Calu3 (cell line): ENCODE measurements around the gene PPP3CA. TPM values are rescaled to one million over a fixed set of nuclear protein-coding genes. Genes with fewer than 3 reads are reported as not detected.

ENCODE experiments used
- BruUV-seq: library from RNA; stranded (reverse); fragments of 400-500 nt; replicated peaks from 2 replicates; lab custom pipeline; 2021; lab: Mats Ljungman, UMichigan
- CTCF ChIA-PET: fragments of 300-600 bp; sonication (Branson Sonifier 250); formaldehyde crosslinking; loops from one replicate; lab custom pipeline; 2022; ENCODE audit warnings: antibody characterized with exemption; lab: Charles Lee
- DNase-seq: peaks from one replicate; pipeline ENCODE4 v3.0.0; 2022
- H3K27ac Mint-ChIP-seq: one replicate; pipeline ENCODE4 v1.8.0; 2022; ENCODE audit warnings: mixed read lengths; ENCODE audit not compliant: unreplicated experiment
- H3K27me3 Mint-ChIP-seq: one replicate; pipeline ENCODE4 v1.8.0; 2022; ENCODE audit warnings: mixed read lengths; ENCODE audit not compliant: unreplicated experiment
- H3K36me3 Mint-ChIP-seq: one replicate; pipeline ENCODE4 v1.8.0; 2022; ENCODE audit warnings: mild to moderate bottlenecking, moderate library complexity, mixed read lengths; ENCODE audit not compliant: insufficient read depth, unreplicated experiment
- H3K4me1 Mint-ChIP-seq: one replicate; pipeline ENCODE4 v1.8.0; 2022; ENCODE audit warnings: mild to moderate bottlenecking, low read depth, mixed read lengths; ENCODE audit not compliant: unreplicated experiment
- H3K4me3 Mint-ChIP-seq: one replicate; pipeline ENCODE4 v1.8.0; 2022; ENCODE audit warnings: mild to moderate bottlenecking, low read depth, moderate library complexity, mixed read lengths; ENCODE audit not compliant: unreplicated experiment
- H3K9me3 Mint-ChIP-seq: one replicate; pipeline ENCODE4 v1.8.0; 2022; ENCODE audit warnings: low read depth, mixed read lengths; ENCODE audit not compliant: unreplicated experiment
- intact Hi-C: fragments of 100-400 bp; cut with micrococcal nuclease; formaldehyde crosslinking; loops from one replicate; pipeline ENCODE4 v1.10.0; 2022; ENCODE audit not compliant: unreplicated experiment
- total RNA-seq: library from RNA; stranded (reverse); gene quantifications from 2 replicates; pipeline ENCODE4 v1.2.3, GENCODE V29; 2022
- TF ChIP-seq, protein P1 (sequence below): fragments of 200-600 bp; IDR thresholded peaks from one replicate; pipeline ENCODE4 v1.8.0; 2022; ENCODE audit warnings: antibody characterized with exemption; ENCODE audit not compliant: unreplicated experiment

The PPP3CA gene
- total RNA-seq, 1 experiment from 2014 or later = 33.7 TPM

DNA sequence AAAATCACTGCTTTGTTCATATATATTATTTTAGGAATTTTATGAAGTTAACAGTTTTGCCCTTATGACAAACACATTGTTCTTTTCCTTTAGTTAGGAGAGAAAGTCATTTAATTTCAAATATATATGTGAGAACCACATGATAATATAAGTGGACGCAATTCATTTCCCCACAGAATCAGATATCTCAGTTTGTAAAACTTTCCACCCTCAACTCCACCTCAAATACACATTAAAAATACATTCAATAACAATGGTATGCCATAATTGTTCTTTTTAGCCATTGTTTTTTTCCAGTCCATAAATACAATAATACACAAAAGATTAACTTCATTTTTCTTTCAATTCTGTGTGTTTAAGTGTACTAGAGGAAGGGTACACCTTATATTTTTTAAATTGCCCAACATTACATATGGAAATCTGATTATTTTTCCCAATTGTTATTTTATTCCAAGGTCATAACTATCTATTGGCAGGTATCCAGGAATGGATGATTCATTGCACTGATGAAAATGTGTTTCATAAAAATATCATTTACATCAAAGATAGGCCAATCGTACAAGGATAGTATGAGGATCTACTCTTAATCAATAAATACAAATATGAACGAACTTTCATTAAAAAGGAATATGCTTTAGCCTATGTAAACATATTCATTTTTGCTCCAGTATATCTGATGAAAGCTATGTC is 125.0 kb downstream of the PPP3CA start:
- Mint-ChIP-seq H3K36me3 (no peaks in the 10 kb centered on the region), H3K9me3 (no peaks in the 10 kb centered on the region), H3K4me3 (no peak overlapping the region), H3K4me1 (peaks cover 60% of the 10 kb centered on the region), H3K27me3 (no peaks in the 10 kb centered on the region), H3K27ac (no peak overlapping the region)
- BruUV-seq = no TSS peak
- TF ChIP-seq, protein P1, sequence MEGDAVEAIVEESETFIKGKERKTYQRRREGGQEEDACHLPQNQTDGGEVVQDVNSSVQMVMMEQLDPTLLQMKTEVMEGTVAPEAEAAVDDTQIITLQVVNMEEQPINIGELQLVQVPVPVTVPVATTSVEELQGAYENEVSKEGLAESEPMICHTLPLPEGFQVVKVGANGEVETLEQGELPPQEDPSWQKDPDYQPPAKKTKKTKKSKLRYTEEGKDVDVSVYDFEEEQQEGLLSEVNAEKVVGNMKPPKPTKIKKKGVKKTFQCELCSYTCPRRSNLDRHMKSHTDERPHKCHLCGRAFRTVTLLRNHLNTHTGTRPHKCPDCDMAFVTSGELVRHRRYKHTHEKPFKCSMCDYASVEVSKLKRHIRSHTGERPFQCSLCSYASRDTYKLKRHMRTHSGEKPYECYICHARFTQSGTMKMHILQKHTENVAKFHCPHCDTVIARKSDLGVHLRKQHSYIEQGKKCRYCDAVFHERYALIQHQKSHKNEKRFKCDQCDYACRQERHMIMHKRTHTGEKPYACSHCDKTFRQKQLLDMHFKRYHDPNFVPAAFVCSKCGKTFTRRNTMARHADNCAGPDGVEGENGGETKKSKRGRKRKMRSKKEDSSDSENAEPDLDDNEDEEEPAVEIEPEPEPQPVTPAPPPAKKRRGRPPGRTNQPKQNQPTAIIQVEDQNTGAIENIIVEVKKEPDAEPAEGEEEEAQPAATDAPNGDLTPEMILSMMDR = no peak
- CTCF ChIA-PET = no interaction called here
- DNase-seq = no peak
- intact Hi-C loops = loop anchor here (5.0 kb wide), 1 partner anchor 40 kb away; no protein-coding TSS in a partner anchor

DNA sequence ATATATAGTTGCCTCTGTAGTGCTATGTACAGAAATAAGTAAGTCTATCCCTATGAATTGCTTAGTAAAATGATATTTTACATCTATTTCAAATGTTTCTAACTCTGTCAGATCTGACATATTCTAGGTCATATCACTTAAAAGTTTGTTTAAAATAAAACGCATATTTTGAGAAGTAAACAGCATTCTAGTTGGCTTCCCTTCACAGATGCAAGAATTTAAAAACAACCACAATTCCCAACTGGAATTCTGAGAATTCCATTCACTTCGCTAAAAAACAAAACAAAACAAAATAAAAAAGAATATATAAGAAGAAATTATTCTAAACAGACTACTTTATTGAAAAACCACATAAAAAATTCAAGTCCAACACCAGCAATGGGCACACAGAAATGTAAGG is 126.0 kb downstream of the PPP3CA start:
- TF ChIP-seq, protein P1 = no peak
- Mint-ChIP-seq H3K4me3 (no peak overlapping the region), H3K27me3 (no peaks in the 10 kb centered on the region), H3K36me3 (no peaks in the 10 kb centered on the region), H3K9me3 (no peaks in the 10 kb centered on the region), H3K27ac (no peak overlapping the region), H3K4me1 (peaks cover 60% of the 10 kb centered on the region)
- CTCF ChIA-PET = no interaction called here
- no TSS peak for BruUV-seq
- DNase-seq = no peak
- intact Hi-C loops = loop anchor here (5.0 kb wide), 1 partner anchor 41 kb away; no protein-coding TSS in a partner anchor

DNA sequence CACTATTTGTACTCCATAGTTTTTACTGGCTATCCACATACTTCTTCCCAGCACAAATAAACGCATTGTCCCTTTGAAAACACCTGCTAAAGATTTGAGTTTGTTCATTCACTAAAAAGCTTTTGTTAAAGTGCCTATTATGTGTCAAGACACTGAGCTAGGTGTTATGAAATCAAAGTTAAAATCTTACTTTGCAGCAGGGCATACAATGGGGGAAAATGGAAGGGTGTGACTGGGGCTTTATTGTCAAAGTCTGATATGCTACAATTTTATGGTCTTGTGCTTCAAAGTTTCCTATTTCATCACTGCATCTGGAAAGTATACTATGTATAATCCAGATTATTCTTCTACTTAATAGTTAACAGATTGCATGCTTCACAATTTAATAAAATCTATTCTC is 128.4 kb downstream of the PPP3CA start:
- no peaks in the 10 kb centered on the region for H3K36me3 Mint-ChIP-seq
- H3K4me3 Mint-ChIP-seq = no peak overlapping the region
- H3K4me1 Mint-ChIP-seq = peaks cover 47% of the 10 kb centered on the region
- H3K27me3 Mint-ChIP-seq = no peaks in the 10 kb centered on the region
- no peak overlapping the region for H3K27ac Mint-ChIP-seq
- no peak for DNase-seq
- H3K9me3 Mint-ChIP-seq = no peaks in the 10 kb centered on the region
- TF ChIP-seq, protein P1 = no peak
- CTCF ChIA-PET = interaction anchor here (0.6 kb wide), 1 partner anchor 12 kb away, joined by 3 read pairs; no protein-coding TSS in a partner anchor
- intact Hi-C loops = no loop called here
- BruUV-seq = no TSS peak

DNA sequence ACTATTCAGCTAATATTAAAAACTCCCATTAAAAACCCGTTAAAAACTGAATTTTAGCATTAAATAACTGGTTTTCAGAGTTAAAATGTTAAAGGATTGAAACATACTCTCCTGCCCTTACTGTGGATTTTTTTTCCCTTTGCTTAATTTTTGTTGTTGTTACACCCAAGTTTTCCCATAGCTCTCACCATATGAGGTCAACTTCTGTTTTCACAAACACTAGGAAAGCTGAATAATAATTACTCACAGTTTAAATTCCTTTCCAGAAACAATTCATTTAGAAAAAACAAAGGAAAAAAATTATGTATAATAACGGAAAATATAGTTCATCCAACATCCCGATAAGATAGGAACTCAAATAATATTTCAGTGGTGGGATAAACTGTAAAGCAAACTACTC is 129.0 kb downstream of the PPP3CA start:
- intact Hi-C loops = no loop called here
- no peak overlapping the region for H3K4me3 Mint-ChIP-seq
- H3K27me3 Mint-ChIP-seq = no peaks in the 10 kb centered on the region
- H3K27ac Mint-ChIP-seq = no peak overlapping the region
- H3K4me1 Mint-ChIP-seq = peaks cover 41% of the 10 kb centered on the region
- H3K36me3 Mint-ChIP-seq = no peaks in the 10 kb centered on the region
- no TSS peak for BruUV-seq
- DNase-seq = no peak
- TF ChIP-seq, protein P1 = no peak
- CTCF ChIA-PET = no interaction called here
- no peaks in the 10 kb centered on the region for H3K9me3 Mint-ChIP-seq
